DOHH2 (cell line): ENCODE measurements around the gene DSTN.

Experiments
- CTCF ChIP-seq: fragments of 200-600 bp; sonication (generic); IDR thresholded peaks from one replicate; pipeline ENCODE4 v1.5.1; 2014; ENCODE audit warnings: antibody characterized with exemption, mild to moderate bottlenecking, low read depth, low read length; ENCODE audit not compliant: poor library complexity, severe bottlenecking
- EZH2phosphoT487 ChIP-seq: fragments of 200-600 bp; sonication (generic); IDR thresholded peaks from 2 replicates; pipeline ENCODE4 v1.6.1; 2017; ENCODE audit warnings: borderline replicate concordance, mild to moderate bottlenecking, antibody characterized with exemption, low read length, moderate library complexity, mixed read lengths

GRCh38 chr20:17586250-17586649 is 16.4 kb downstream of the DSTN start:
- TF ChIP-seq CTCF (no peak), EZH2phosphoT487 (no peak)
